ENCODE measurements around the gene S100B.
A peak's percentile ranks its signal among the peaks of the same experiment; 100 is the strongest.

S100B gene

DNA sequence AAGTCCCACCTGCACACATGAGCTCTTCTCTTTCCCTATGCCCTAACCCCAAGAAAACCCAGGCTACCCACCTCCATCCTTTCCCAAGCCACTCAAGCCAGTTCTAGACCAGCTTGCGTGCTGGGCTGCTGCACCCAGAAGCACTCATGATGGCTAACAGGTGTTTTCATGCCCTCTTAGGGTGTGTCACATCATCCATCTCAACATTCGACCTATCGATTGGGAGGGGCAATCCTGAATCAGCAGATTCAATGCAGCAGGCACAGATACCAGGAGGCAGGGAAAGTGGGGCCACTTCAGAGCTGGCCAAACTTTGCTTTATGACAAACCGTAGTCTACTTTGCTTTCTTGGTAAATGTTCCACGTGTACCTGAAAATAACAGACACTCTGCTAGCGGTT lies 24.0 kb upstream of the S100B start:
- FAIRE-seq, result no peak
- DNase-seq (ENCODE audit: insufficient read length, low spot score), result no peak

DNA sequence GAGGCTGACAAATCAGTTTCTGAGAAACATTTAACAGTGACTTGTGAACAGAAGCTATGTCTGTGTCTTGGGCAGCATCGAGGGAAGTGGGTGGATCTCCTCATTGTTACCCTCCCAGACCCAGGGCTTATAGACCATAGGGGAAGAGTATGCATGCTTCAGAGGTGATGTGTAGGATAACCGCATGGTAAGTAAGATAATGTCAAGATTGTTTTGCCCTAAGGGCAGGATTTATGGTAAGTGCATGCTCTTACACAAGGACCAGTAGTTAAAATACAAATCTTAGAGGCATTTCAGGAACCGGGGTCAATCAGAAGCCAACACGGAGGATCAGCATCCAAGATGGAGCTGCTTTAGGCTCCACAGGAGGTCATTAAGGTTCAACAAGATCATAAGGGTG lies 22.8 kb upstream of the S100B start:
- FAIRE-seq, result no peak
- no peak for DNase-seq (ENCODE audit: insufficient read length, low spot score)

DNA sequence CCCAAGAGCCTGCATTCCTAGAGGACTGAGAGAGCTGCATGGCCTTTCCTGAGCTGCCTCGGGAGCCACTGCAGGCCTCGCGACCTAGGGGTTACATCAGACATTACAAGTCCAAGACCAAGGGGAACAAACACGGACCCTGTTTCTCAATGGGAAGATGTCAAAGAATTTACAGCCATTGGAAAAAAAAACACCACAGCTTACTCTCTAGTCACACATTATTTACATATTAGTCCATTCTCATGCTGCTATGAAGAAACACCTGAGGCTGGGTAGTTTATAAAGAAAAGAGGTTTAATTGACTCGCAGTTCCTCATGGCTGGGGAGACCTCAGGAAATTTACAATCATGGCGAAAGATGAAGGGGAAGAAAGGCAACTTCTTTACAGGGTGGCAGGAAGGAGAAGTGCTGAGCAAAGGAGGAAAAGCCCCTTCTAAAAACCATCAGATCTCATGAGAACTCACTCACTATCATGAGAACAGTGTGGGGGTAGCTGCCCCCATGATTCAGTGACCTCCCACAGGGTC lies 22.2 kb upstream of the S100B start:
- FAIRE-seq (no peak), DNase-seq (ENCODE audit: insufficient read length, low spot score) (no peak)

DNA sequence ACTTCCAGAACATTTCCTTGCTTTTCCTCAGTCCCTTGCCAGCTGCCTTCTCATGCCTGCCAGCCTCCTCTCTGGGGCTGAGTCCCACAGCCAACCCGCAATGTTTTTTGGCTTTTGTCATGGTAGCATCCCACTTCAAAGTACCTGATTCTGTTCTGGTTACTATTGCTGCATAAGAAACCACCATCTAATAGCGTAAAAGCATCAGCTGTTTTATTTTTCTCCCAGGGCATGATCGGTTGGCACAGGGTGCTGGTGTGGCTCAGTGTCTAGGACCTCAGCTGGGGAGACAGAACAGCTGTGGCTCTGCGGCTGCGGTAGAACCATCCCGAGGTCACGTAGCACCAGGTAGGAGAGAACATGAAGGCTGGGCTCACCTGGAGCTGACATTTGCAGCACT lies 21.7 kb upstream of the S100B start:
- DNase-seq (ENCODE audit: insufficient read length, low spot score) (no peak), FAIRE-seq (no peak)

DNA sequence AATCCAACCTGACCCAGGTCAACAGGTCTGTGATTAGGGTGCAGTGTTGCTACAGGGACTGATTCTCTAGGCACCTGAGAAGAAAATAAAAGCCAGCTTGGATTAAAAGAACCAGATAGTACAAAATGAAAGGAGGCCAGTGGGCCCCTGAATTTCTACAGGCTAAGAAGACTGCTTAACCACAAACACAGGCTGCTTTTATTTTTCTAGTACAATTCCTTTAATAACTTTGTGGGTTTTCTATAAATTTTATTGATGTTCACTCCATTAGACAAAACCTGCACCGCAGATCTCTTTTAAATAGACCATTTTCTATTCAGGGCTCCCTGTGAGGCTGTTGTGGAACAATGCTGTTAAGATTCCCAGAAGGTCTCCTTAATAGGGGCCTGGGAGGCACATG lies 20.9 kb upstream of the S100B start:
- FAIRE-seq (no peak), DNase-seq (ENCODE audit: insufficient read length, low spot score) (no peak)

DNA sequence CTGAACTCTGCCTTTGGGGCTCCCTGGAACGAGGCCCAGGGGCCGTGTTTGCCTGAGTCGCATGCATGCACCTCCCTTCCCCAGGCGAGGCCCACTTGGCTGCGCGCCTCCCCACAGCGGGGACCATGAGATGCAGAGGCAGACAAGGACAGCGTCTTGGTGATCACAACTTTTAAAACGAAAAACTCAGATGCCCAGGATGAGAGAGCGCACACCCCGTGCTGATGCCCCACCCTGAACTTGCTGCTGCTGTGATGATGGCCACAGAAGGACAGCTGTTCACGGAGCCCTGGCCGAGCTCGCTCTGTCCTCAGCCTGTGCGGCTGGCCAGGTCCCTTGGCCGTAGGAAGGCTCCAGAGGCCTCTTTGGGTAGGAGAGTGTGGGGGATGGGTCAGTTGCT lies 19.2 kb upstream of the S100B start:
- DNase-seq (ENCODE audit: insufficient read length, low spot score), result no peak
- no peak for FAIRE-seq

DNA sequence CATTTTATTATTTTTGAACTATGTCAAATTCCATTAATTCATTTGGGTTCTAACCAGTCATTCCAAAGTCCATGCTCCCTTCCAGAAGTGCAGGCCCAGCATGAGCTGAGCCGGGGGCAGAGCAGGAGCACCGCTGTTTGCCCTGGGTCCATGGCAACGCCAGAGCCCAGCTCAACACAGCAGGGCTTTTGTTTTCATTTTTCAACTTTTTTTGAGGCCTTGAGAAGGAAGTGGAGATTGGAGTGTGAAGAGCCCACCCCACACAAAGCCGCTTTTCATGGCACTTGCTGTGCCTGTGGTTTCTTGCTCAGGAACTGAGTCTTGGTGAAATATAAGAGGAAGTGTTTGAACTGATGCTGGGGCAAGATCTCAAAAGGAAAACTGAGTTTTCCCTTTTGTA lies 17.3 kb upstream of the S100B start:
- FAIRE-seq (no peak), DNase-seq (ENCODE audit: insufficient read length, low spot score) (no peak)

DNA sequence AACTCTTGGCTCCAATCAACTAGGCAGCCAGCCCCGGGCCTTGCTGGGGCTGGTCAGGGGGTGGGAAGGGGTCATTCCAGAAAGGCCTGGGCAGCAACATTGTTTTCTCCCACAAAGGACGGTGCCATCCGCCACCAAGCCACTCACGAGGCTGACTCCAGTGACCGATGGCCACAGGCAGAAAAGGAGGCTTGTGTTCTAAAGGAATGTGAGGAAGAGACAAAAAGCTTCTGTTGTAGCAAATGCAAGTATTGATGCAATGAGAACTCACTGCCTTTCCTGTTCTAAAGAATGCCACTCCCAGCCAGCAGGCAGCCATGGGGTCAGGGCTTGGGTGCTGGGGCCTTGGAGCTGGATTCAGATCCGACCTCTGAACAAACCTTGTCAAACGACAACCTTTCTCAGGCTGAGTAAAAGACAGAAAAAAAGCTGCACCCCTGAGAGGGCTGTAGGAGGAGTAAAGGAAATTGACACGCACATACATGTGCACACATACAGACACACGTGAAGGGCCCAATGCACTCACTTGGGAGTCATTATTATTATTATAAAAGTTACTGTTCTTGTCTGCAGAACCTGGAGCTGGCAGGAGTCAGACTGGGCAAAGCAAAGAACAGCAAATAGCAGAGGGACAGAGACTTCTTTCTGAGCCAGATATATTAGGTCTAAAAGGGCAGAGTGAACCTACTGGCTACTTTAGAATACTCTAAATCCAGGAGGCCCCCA lies 16.7 kb upstream of the S100B start:
- DNase-seq (ENCODE audit: insufficient read length, low spot score) (no peak), FAIRE-seq (no peak)

DNA sequence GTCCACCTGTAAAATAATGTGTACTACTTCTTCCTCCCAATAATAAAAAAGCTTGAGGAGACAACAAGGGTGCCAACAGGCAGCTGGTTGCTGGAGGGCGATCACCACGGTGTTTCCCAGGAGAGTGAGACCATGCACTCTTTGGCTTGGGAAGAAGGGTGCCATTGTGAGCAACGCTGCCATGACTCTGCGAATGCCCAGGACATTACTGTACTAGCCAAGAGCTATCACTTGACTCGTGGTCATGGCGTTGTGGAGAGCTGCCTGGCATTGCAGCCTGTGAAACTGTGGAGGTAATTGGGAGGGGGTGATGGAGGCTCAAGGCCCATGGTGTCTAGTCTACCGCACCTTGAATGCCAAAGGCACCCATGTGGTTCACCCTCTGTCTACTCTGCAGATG lies 16.0 kb upstream of the S100B start:
- FAIRE-seq (no peak), DNase-seq (ENCODE audit: insufficient read length, low spot score) (no peak)

DNA sequence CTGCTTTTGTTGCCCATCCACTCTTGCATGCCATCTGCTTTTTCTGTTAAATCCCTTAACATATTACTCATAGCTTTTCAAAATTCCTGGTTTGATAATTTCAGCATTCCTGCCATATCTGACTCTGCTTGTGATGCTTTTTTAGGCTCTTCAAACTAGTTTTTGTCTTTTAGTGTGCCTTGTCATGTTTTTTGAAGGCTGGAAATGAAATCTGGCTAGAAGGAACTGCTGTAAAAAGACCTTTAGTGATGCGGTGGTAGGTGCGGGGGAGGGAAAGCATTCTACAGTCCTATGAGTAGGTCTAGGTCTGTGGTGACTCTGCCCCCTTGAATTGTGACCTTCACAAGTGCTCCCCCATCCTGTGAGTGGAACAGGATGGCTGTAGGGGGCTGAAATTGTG lies 15.0 kb upstream of the S100B start:
- FAIRE-seq (no peak), DNase-seq (ENCODE audit: insufficient read length, low spot score) (no peak)

DNA sequence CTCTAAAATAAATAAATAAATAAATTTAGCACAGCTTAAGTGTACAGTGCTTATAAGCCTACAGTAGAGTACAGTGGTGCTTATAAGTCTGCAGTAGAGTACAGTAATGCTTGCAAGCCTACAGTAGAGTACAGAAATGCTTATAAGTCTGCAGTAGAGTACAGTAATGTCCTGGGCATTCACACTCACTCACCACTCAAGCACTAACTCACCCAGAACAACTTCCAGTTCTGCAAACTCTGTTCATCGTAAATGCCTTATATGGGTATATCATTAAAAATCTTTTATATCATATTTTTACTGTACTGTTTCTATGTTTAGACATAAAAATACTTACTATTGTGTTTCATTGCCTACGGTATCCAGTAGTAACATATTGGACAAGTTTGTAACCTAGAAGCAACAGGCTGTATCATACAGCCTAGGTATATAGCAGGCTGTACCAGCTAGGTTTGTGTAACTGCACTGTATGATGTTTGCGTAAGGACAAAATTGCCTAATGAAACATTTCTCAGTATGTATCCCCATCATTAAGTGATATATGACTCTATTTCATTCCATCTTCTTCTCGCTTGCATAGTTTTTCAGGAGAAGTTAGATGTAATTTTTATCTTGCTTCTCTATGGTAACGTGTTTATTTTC lies 14.0 kb upstream of the S100B start:
- FAIRE-seq (no peak), DNase-seq (ENCODE audit: insufficient read length, low spot score) (no peak)

DNA sequence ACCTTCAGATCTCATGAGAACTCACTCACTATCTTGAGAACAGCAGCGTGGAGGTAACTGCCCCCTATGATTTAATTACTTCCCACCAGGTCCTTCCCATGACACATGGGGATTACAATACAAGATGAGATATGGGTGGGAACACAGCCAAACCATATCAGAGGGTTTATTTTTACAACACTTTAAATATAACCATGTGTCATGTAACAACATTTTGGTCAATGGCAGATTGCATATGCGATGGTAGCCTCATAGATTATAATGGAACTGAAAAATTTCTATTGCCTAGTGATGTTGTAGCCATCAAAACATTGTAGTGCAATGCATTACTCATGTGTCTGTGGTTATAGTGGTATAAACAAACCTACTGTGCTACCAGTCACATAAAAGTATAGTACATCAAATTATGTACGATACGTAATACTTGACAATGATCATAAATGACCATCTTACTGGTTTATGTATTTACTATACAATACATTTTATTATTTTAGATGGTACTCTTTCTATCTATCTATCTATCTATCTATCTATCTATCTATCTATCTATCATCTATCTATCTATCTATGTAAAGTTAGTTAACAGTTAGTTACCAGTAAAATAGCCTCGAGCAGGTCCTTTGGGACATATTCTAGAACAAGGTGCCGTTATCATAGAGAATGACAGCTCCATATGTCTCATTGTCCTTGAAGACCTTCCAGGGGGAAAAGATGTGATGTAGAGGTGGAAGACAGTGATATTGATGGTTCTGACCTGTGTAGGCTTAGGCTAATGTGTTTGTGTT lies 12.6 kb upstream of the S100B start:
- FAIRE-seq (no peak), DNase-seq (ENCODE audit: insufficient read length, low spot score) (no peak)

DNA sequence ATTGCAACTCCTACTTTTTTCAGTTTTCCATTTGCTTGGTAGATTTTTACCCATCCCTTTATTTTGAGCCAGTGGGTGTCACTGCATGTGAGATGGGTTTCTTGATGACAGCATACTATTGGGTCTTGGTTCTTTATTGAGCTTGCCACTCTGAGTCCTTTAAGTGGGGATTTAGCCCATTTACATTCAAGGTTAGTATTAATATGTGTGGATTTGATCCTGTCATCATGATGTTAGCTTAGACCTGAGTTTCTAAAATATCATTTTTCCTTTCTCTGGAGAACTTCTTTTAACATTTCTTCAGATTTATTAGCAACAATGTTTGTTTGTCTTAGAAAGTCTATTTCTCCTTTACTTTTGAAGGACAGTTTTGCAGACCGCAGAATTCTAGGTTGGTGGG lies 11.8 kb upstream of the S100B start:
- DNase-seq (ENCODE audit: insufficient read length, low spot score) (no peak), FAIRE-seq (no peak)

DNA sequence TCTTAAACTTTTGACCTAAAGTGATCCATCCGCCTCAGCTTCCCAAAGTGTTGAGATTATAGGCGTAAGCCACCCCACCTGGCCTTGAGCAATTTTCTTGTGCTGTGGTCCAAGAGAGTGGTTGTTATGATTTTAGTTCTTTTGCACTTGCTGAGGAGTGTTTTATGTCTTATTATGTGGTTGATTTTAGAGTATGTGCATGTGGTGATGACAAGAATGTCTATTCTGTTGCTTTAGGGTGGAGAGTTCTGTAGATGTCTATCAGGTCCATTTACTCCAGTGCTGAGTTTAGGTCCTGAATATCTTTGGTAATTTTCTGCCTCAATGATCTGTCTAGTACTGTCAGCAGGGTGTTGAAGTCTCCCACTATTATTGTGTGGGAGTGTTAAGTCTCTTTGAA lies 11.2 kb upstream of the S100B start:
- DNase-seq (ENCODE audit: insufficient read length, low spot score) (no peak), FAIRE-seq (no peak)

DNA sequence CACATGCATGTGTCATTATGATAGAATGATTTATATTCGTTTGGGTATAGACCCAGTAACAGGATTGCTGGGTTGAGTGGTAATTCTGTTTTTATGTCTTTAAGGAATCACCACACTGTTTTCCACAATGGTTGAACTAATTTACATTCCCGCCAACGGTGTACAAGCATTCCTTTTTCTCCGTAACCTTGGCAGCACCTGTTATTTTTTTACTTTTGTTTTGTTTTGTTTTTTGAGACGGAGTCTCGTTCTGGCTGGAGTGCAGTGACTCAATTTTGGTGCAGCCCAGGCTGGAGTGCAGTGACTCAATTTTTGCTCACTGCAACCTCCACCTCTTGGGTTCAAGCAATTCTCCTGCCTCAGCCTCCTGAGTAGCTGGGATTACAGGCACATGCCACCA lies 8.5 kb upstream of the S100B start:
- DNase-seq (ENCODE audit: insufficient read length, low spot score), result no peak
- FAIRE-seq, result no peak

DNA sequence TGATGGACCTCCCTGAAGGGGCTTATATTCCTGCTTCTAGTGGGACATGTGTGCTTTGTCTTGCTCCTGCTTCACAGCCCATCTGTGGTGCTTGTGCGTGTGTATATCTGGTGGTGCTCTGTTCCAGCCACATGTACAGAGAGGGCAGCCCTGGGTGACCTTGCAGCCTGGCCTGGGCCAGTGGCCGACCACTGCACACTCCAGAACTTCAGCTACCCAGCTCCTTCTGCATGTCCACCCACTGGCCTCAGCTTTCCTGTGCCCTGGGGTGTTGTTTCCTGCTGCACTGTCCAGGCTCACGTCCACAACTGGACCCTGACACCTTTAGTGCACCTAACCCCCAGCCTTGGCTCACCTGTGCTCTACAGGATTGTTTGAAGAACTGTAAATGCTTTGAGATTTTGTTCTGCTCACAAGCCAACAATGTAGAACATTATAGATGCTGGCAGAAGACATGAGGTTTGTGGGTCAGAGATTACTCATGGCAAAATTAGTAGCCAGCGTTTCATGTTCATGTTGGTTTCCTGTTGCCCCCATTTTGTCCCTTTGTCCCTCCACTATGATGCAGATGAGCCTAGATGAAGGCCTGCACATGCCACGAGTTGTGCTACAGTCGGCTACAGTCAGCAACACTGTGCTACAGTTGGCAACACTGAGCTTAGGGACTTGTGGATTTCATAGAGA lies 5.3 kb upstream of the S100B start:
- DNase-seq (ENCODE audit: insufficient read length, low spot score), result no peak
- no peak for FAIRE-seq

DNA sequence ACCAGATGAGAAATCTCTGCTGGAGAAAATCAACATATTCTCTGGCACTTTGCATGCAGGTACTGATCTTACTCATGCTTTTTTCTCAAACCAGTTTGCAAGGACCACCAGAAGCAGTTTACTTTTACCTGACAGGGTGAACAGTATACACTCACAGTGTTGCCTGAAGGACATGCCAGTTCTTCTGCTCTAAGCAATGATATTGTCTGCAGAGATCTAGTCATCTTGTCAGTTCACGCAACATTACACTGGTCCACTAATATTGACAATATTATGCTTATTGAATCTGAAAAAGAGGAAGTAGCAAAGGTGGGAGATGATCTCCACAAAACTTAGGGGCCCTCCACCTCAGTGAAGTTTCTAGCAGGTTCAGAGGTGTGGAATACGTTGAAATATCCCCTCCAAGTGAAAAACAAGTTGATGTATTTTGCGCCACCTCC lies 3.8 kb upstream of the S100B start:
- DNase-seq (ENCODE audit: insufficient read length, low spot score) (no peak), FAIRE-seq (peak; percentile 35)

DNA sequence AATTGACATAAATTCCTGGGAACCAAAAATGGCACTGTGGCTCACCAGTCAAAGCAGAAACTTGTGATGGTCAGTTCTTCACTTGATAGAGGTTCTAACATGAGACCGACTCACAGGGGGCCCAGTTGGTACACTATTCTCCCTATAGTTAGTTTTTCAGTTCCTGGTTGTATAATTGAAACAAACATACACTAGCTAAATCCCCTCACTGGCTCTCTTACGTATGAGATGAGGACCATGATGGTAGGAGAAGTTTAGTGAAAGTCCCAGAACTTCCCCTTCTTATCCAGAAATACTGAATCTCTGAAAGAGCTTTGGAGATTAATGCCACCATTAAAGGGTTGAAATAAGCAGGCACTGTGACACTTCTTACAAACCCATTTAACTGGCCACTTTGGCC lies 2.8 kb upstream of the S100B start:
- DNase-seq (ENCODE audit: insufficient read length, low spot score) (no peak), FAIRE-seq (no peak)

DNA sequence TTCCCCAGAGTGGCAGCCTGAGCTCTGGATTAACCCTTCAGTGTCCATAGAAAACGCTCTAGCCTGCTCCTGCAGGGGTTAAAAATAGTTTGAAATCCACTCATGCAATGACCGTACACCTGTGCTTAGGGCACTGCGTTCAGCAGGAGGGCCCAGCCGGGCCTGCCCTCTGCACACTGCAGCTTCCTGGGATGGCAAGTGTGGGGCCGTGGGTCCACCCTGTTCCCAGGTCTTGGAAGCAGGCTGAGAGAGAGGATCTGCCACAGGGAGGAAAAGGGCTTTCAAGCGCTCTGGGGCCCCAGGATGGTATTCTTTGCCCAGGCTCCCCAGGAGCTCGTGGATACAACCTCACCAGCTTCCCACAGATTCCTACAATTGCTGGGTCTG lies 1.5 kb upstream of the S100B start:
- DNase-seq (ENCODE audit: insufficient read length, low spot score) (no peak), FAIRE-seq (no peak)

DNA sequence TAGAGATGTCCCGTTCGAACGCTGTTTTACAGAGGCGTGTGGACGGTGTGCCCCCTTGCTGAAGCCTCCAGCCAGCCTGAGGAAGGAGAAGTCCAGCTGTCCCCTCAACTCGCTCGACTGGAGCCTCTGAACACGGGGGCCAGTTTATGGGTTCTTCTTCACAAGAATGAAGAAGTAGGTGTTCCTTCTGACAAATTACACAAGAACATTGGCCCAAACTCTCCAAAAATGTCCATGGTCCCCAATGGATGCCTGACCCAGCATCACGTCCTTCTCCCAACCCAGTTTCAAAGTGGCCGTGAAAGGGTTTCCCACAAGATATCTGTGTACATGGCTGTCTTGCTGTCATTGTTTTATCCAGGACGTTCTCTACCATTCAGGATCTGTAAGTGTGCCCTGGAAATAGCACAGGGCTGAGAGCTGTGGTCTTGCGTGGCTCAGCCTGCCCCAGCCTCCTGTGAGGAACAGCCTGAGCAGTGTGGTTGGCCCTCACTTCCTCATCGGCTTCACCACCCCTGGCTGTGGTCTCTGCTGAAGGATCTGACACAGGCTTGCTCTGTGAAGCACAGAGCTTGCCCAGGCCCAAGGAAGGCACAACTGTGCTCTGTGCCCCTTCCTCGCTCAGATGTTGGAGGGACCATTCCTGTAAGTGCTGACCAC lies 1.0 kb upstream of the S100B start:
- peak; percentile 74 for FAIRE-seq
- peak; percentile 46 for DNase-seq (ENCODE audit: insufficient read length, low spot score)
